Activated naive CD4-positive, alpha-beta T cell treated with anti-CD3 and anti-CD28 coated beads, Interleukin-2, amount 10 ng/mL, durations not matched to agents 7 days and 5 days (primary cell): ENCODE results near the gene PGP.
A peak's percentile ranks its signal among the peaks of the same experiment; 100 is the strongest.
"Not testable (repeated sequence)": the region's sequence is repeated elsewhere in the genome, so short reads cannot be mapped to it uniquely, and the experiment has no call there.

Source experiments
- CTCF ChIA-PET: fragments of 350-600 bp; sonication (Branson Sonifier 250); formaldehyde crosslinking; loops from one replicate; lab custom pipeline; 2021; ENCODE audit warnings: antibody characterized with exemption; lab: Charles Lee
- DNase-seq: peaks from one replicate; pipeline ENCODE4 v3.0.0-alpha.2; 2020
- H3K27ac Mint-ChIP-seq: one replicate; pipeline ENCODE4 v1.8.0; 2021; ENCODE audit warnings: mild to moderate bottlenecking, moderate library complexity, mixed read lengths
- H3K27me3 Mint-ChIP-seq: one replicate; pipeline ENCODE4 v1.8.0; 2021; ENCODE audit warnings: mild to moderate bottlenecking, mixed read lengths
- H3K36me3 Mint-ChIP-seq: one replicate; pipeline ENCODE4 v1.8.0; 2021; ENCODE audit warnings: mixed read lengths
- H3K4me1 Mint-ChIP-seq: one replicate; pipeline ENCODE4 v1.8.0; 2021; ENCODE audit warnings: mixed read lengths
- H3K4me3 Mint-ChIP-seq: one replicate; pipeline ENCODE4 v1.8.0; 2021; ENCODE audit warnings: mild to moderate bottlenecking, moderate library complexity, mixed read lengths
- H3K9me3 Mint-ChIP-seq: one replicate; pipeline ENCODE4 v1.8.0; 2021; ENCODE audit warnings: mixed read lengths

The PGP gene

GRCh38 chr16:2243781-2244180 is 29.1 kb upstream of the PGP start:
- H3K9me3 Mint-ChIP-seq: no peaks in the 10 kb centered on the region
- no peak overlapping the region for H3K27ac Mint-ChIP-seq
- H3K36me3 Mint-ChIP-seq: peaks cover 9% of the 10 kb centered on the region
- CTCF ChIA-PET: no interaction called here
- peaks cover 5% of the 10 kb centered on the region for H3K4me1 Mint-ChIP-seq
- no peak overlapping the region for H3K4me3 Mint-ChIP-seq
- no peaks in the 10 kb centered on the region for H3K27me3 Mint-ChIP-seq
- DNase-seq: no peak

GRCh38 chr16:2243031-2243528 is 28.4 kb upstream of the PGP start:
- CTCF ChIA-PET: no interaction called here
- Mint-ChIP-seq H3K4me1 (peaks cover 5% of the 10 kb centered on the region), H3K27me3 (peaks cover 7% of the 10 kb centered on the region), H3K27ac (no peak overlapping the region), H3K9me3 (no peaks in the 10 kb centered on the region), H3K4me3 (no peak overlapping the region), H3K36me3 (peaks cover 9% of the 10 kb centered on the region)
- DNase-seq: no peak

GRCh38 chr16:2242598-2242997 is 28.0 kb upstream of the PGP start:
- no peak for DNase-seq
- Mint-ChIP-seq H3K36me3 (peaks cover 9% of the 10 kb centered on the region), H3K27ac (peak overlapping the region; percentile 53), H3K4me3 (no peak overlapping the region), H3K4me1 (peaks cover 5% of the 10 kb centered on the region), H3K27me3 (peaks cover 9% of the 10 kb centered on the region), H3K9me3 (no peaks in the 10 kb centered on the region)
- CTCF ChIA-PET: no interaction called here

GRCh38 chr16:2240331-2240730 is 25.7 kb upstream of the PGP start:
- H3K4me3 Mint-ChIP-seq, H3K9me3 Mint-ChIP-seq, H3K36me3 Mint-ChIP-seq, CTCF ChIA-PET, H3K4me1 Mint-ChIP-seq, DNase-seq, H3K27ac Mint-ChIP-seq: not testable (repeated sequence)
- H3K27me3 Mint-ChIP-seq: peaks cover 32% of the 10 kb centered on the region

GRCh38 chr16:2238838-2239675 is 24.4 kb upstream of the PGP start:
- peaks cover 5% of the 10 kb centered on the region for H3K4me1 Mint-ChIP-seq
- peaks cover 38% of the 10 kb centered on the region for H3K27me3 Mint-ChIP-seq
- no peak overlapping the region for H3K27ac Mint-ChIP-seq

GRCh38 chr16:2238150-2238837 is 23.7 kb upstream of the PGP start:
- Mint-ChIP-seq H3K4me3 (no peak overlapping the region), H3K4me1 (peaks cover 3% of the 10 kb centered on the region), H3K36me3 (peaks cover 10% of the 10 kb centered on the region), H3K9me3 (no peaks in the 10 kb centered on the region), H3K27me3 (peaks cover 38% of the 10 kb centered on the region), H3K27ac (no peak overlapping the region)
- no peak for DNase-seq
- CTCF ChIA-PET: no interaction called here

More at GRCh38 chr16:2238838-2239675, 24.4 kb upstream of the PGP start:
- CTCF ChIA-PET: no interaction called here
- no peak for DNase-seq
- H3K9me3 Mint-ChIP-seq: no peaks in the 10 kb centered on the region
- H3K36me3 Mint-ChIP-seq: peaks cover 12% of the 10 kb centered on the region
- no peak overlapping the region for H3K4me3 Mint-ChIP-seq

GRCh38 chr16:2237493-2238149 is 23.0 kb upstream of the PGP start:
- Mint-ChIP-seq H3K4me1 (peaks cover 3% of the 10 kb centered on the region), H3K36me3 (peaks cover 10% of the 10 kb centered on the region), H3K9me3 (no peaks in the 10 kb centered on the region), H3K4me3 (no peak overlapping the region), H3K27me3 (peaks cover 38% of the 10 kb centered on the region), H3K27ac (no peak overlapping the region)
- CTCF ChIA-PET: no interaction called here
- DNase-seq: no peak

- Mint-ChIP-seq H3K4me1 (no peaks in the 10 kb centered on the region), H3K27me3 (peaks cover 38% of the 10 kb centered on the region), H3K27ac (no peak overlapping the region), H3K4me3 (no peak overlapping the region), H3K9me3 (no peaks in the 10 kb centered on the region), H3K36me3 (peaks cover 7% of the 10 kb centered on the region)
- CTCF ChIA-PET: no interaction called here
- no peak for DNase-seq
These were observed 22.5 kb upstream of the PGP start for GRCh38 chr16:2237102-2237482.

- Mint-ChIP-seq H3K9me3 (no peaks in the 10 kb centered on the region), H3K4me1 (no peaks in the 10 kb centered on the region), H3K36me3 (peaks cover 8% of the 10 kb centered on the region), H3K27me3 (peaks cover 38% of the 10 kb centered on the region), H3K4me3 (no peak within 1 kb of the TSS), H3K27ac (no peak within 1 kb of the TSS)
- DNase-seq: no peak
- CTCF ChIA-PET: no interaction called here
These were observed 21.9 kb upstream of the PGP start, which contains the start of gene DNASE1L2 for GRCh38 chr16:2236337-2237101. Gene DNASE1L2 (plus strand): TSS chr16:2236444. CDS start chr16:2236817, 373 bp downstream.

GRCh38 chr16:2235695-2236336 is 21.2 kb upstream of the PGP start:
- peaks cover 38% of the 10 kb centered on the region for H3K27me3 Mint-ChIP-seq
- no peak overlapping the region for H3K27ac Mint-ChIP-seq
- H3K36me3 Mint-ChIP-seq: peaks cover 8% of the 10 kb centered on the region
- H3K4me1 Mint-ChIP-seq: no peaks in the 10 kb centered on the region
- CTCF ChIA-PET: no interaction called here
- DNase-seq: no peak
- H3K4me3 Mint-ChIP-seq: no peak overlapping the region
- no peaks in the 10 kb centered on the region for H3K9me3 Mint-ChIP-seq

- H3K36me3 Mint-ChIP-seq: peaks cover 8% of the 10 kb centered on the region
- H3K9me3 Mint-ChIP-seq: no peaks in the 10 kb centered on the region
- CTCF ChIA-PET: no interaction called here
- H3K4me1 Mint-ChIP-seq: no peaks in the 10 kb centered on the region
- peaks cover 38% of the 10 kb centered on the region for H3K27me3 Mint-ChIP-seq
- H3K27ac Mint-ChIP-seq: no peak overlapping the region
- H3K4me3 Mint-ChIP-seq: no peak overlapping the region
- DNase-seq: no peak
These were observed 20.6 kb upstream of the PGP start for GRCh38 chr16:2235234-2235651.

GRCh38 chr16:2234813-2235170 is 20.2 kb upstream of the PGP start:
- H3K4me1 Mint-ChIP-seq: no peaks in the 10 kb centered on the region
- no peaks in the 10 kb centered on the region for H3K9me3 Mint-ChIP-seq
- no peak overlapping the region for H3K27ac Mint-ChIP-seq
- CTCF ChIA-PET: no interaction called here
- no peak for DNase-seq
- H3K27me3 Mint-ChIP-seq: peaks cover 38% of the 10 kb centered on the region
- no peak overlapping the region for H3K4me3 Mint-ChIP-seq
- peaks cover 9% of the 10 kb centered on the region for H3K36me3 Mint-ChIP-seq

GRCh38 chr16:2233872-2234812 is 19.5 kb upstream of the PGP start:
- Mint-ChIP-seq H3K4me3 (no peak overlapping the region), H3K27me3 (peaks cover 38% of the 10 kb centered on the region), H3K4me1 (no peaks in the 10 kb centered on the region), H3K36me3 (peaks cover 12% of the 10 kb centered on the region), H3K27ac (no peak overlapping the region), H3K9me3 (no peaks in the 10 kb centered on the region)
- CTCF ChIA-PET: no interaction called here
- no peak for DNase-seq
